H1 (cell line): Measurements from ENCODE around the gene CACNA1G. TPM values are rescaled to one million over a fixed set of nuclear protein-coding genes. Genes with fewer than 3 reads are reported as not detected.

ENCODE experiments used
- BACH1 ChIP-seq: IDR thresholded peaks from 2 replicates; pipeline ENCODE4 v1.6.1; 2012; ENCODE audit warnings: low read length, improper control_type of control experiment
- GABPA ChIP-seq: IDR thresholded peaks from 2 replicates; pipeline ENCODE4 v1.6.1; 2011; ENCODE audit warnings: mild to moderate bottlenecking, low read length, moderate library complexity, borderline replicate concordance; ENCODE audit not compliant: insufficient read depth
- polyA plus RNA-seq, 7 experiments: library from polyadenylated mRNA; depleted of rRNA in 3 of 7; stranded (reverse) in 5 of 7; unstranded in 2 of 7; fragments of >200 nt in 5 of 7; fragments of 200-250 nt in 2 of 7; gene quantifications; 1 replicate in 5 of 7; 2 replicates in 1 of 7; 4 replicates in 1 of 7; pipeline versions ENCODE4 v1.2.1 to v1.2.3, GENCODE V29; 2011 to 2013; ENCODE audit warnings: missing spikeins in 2 of 7, mixed read lengths in 2 of 7
- total RNA-seq: library from RNA; stranded (reverse); fragmentation: NEBNext Ultra II Directional; extraction: Animal tissue kit (Norgen Biotek cat#: 25700); gene quantifications from 2 replicates; pipeline ENCODE4 v1.2.1, GENCODE V29; 2021

Gene CACNA1G
- total and polyA plus RNA-seq, 2 of the 8 experiments (the other 6 are each of a cell fraction or from before 2014, with no cell fraction given): 2.9 to 4.9 TPM

DNA sequence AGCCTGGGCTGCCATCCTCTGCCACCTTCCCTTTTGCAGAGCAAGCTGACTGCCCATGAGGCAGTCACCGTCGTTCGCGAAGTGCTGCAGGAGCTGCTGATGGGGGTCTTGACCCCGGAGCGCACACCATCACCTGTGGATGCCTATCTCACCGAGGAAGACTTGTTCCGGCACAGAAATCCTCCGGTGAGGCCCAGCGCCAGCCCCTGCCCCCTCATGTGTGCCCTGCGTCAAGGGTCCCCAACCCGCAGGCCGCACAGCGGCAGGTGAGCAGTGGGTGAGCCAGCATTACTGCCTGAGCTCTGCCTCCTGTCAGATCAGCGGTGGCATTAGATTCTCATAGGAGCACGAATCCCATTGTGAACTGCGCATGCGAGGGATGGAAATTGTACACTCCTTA, 35.7 kb upstream of the CACNA1G start (continued):
- TF ChIP-seq GABPA (no peak), BACH1 (no peak)
